Subcutaneous adipose tissue (tissue), 4 donors: ENCODE data around the gene ESYT1. TPM values are rescaled to one million over a fixed set of nuclear protein-coding genes. Genes with fewer than 3 reads are reported as not detected.

ENCODE experiments used
- total RNA-seq, 4 donors: library from RNA; depleted of rRNA; stranded (reverse); fragments of >200 nt; gene quantifications; one replicate each; pipeline ENCODE4 v1.1.0, GENCODE V29; 2016
- TF ChIP-seq, protein P1 (sequence below): fragments of 450-650 bp; IDR thresholded peaks from one replicate; pipeline ENCODE4 v1.5.1; 2016; ENCODE audit warnings: low read depth, mild to moderate bottlenecking, control low read depth, antibody characterized with exemption, moderate library complexity

The ESYT1 gene
- total RNA-seq, 4 donors from 2014 or later: 147 to 522 (median 280) TPM

DNA sequence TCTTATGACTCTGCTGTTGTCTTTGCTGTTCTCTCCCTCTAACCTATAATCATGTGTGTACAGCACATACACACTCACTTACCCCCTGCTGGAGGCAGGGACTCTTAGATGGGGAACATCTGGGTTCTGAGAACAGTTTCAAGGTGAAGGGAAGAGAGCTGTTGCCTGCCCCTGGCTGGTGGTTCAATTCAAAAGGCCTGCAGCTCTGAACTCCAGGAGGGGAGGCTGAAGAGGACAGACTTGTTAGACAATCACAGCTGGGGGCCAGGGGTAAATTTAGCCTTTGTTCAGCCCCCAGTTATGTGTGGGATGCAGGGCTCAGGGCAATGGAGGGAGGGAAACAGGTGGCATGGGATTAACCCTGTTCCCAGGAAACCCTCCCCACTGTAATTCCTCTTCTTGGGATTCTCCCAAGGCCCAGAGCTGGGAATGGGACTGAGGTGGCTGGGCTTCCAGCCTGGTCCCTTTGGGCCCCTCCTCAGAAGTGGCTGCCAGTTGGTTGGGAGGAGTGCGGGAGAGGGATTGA lies 26.2 kb downstream of the ESYT1 start:
- TF ChIP-seq, protein P1, sequence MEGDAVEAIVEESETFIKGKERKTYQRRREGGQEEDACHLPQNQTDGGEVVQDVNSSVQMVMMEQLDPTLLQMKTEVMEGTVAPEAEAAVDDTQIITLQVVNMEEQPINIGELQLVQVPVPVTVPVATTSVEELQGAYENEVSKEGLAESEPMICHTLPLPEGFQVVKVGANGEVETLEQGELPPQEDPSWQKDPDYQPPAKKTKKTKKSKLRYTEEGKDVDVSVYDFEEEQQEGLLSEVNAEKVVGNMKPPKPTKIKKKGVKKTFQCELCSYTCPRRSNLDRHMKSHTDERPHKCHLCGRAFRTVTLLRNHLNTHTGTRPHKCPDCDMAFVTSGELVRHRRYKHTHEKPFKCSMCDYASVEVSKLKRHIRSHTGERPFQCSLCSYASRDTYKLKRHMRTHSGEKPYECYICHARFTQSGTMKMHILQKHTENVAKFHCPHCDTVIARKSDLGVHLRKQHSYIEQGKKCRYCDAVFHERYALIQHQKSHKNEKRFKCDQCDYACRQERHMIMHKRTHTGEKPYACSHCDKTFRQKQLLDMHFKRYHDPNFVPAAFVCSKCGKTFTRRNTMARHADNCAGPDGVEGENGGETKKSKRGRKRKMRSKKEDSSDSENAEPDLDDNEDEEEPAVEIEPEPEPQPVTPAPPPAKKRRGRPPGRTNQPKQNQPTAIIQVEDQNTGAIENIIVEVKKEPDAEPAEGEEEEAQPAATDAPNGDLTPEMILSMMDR: no peak

DNA sequence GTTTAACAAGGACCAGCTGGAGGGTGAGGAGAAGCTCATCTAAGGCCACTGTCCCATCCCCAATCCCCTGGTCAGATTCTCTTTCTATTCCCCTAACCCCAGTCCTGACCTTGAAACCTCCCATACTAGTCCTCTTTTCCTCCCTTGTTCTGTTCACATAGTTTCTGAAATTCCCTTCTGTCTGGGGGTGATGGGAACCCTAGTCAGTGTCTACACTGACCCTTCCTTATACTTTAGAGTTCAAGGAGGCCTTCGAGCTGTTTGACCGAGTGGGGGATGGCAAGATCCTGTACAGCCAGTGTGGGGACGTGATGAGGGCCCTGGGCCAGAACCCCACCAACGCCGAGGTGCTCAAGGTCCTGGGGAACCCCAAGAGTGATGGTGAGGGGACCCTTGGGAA lies 26.8 kb downstream of the ESYT1 start:
- TF ChIP-seq, protein P1: no peak

DNA sequence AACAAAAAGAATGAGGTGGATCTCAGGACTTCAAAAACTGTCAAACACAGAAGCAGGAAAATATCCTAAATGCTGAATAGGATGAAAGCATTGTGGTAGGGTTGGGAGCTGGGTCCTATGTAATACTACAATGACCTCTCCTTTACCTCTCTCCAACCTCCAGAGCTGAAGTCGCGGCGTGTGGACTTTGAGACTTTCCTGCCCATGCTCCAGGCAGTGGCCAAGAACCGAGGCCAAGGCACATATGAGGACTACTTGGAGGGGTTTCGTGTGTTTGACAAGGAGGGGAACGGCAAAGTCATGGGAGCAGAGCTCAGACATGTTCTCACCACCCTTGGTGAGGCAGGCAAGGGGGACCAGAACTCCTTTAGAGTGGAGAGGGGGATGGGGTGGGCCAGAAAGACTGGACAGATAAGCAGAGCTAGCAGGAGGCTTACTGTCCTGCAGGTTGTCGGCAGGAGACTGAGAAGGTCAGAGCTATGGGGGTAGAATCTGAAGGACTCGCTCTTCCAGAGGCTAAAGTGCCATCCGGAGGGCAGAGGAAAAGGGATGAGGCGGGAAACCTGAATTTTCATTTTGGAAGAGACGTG lies 27.3 kb downstream of the ESYT1 start:
- TF ChIP-seq, protein P1: no peak

DNA sequence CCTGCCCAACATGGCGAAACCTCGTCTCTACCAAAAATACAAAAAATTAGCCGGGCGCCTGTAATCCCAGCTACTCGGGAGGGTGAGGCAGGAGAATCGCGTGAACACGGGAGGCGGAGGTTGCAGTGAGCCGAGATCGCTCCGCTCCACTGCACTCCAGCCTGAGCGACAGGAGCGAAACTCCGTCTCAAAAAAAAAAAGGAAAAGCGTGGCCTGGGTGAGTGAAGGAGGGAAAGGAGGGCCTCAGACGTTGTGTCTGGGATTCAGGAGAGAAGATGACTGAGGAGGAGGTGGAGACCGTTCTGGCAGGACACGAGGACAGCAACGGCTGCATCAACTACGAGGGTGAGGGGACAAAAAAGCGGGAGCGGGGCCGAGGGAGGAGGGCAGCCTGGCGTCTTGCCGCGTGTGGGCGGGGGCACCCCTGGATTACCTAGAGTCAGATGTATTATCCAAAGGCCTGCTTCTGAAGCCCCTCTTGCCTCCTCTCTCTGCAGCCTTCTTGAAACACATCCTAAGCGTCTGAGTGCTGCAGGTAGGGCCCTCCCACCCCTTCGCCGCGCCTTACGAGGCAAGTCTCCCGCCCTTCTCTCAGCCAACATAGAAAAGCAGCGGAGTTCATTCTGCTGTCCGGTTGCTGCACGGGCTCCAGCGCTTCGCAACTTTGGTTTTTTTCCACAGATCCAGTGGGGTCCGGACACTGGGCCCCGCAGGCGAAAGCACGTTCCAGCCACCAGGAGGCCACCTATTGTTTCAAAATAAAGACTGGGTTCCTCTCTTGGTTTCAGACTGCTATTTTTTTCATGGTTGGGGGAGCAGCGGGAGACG lies 29.3 kb downstream of the ESYT1 start:
- TF ChIP-seq, protein P1: no peak

DNA sequence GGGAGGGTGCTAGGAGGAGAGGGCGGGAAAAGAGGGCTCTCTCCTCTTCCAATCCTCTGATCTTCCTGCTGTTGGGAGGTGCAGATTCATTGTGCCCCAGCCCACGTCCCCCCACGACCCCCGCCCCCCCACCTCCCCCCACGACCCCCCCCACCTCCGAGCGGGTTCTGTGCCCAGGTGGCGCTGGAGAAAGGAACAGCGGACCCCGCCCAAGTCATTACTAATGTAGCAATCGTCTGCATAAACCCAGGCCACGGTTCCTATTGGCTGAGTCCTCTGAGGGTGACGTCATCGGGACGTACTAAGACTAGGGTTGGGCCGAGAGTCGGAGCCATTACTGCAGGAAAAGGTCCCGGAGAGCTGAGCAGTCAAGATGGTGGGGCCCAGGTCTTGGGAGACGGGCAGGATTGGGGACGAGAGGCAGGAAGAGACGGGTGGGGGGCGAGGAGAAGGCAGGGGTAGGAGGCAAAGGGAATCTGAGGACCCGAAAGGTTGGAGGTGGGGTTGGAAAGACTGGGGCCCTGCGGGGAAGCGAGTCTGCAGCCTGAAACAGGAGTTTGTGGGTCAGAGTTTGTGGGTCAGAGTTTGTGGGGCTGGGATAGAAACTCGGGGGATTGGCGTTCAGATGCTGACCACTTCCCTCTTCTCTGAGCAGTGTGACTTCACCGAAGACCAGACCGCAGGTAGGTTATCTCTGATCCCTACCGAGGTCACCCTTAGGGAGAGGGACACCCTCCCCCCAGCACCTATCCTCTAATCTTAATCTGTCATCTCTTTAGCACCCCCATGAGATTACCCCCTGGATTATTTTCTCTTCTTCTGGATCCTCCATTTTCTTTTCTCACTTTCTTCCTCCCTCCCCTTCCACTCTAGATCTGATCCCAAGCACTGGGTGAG lies 30.2 kb downstream of the ESYT1 start, which contains the start of gene MYL6:
MYL6 (plus strand) TSS at position 331 of the 897 bp plus-strand sequence; CDS start at position 374, 43 bp downstream.
- TF ChIP-seq, protein P1: no peak

DNA sequence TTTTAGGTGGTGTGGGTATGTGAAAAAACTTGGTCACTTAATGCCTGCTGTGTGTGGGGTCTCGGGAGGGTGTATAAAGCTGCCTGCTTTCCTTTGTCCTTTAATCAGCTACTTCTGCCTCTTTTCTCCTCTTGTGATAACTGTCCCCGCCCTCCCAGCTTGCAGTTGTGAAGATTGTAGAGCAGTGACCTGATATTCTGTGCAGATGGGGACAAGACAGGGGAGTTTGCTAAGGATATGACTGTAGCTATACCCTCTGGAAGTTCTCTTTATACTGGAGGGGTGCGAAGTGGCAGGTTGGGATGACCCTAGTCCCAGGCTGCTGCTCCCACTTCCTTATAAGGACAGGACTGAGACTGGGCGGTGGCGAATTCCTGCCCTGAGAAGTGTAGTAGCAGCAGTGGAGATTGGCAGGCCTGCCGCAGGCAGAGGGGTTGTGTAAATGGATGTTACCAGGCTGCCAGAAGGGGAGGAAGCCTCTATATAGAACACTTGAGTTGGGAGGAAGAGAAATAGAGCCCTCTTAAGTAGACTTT lies 30.9 kb downstream of the ESYT1 start:
- TF ChIP-seq, protein P1: no peak
